ENCODE data around the gene MORF4L1. TPM values are rescaled to one million over a fixed set of nuclear protein-coding genes. Genes with fewer than 3 reads are reported as not detected.
A peak's percentile ranks its signal among the peaks of the same experiment; 100 is the strongest.

The MORF4L1 gene
- total RNA-seq, 1 donor from 2014 or later: 491 TPM

- Mint-ChIP-seq H3K4me3 (ENCODE audit: unreplicated experiment) (no peak overlapping the region), H3K9me3 (ENCODE audit: low read depth) (no peaks in the 10 kb centered on the region), H3K27me3 (ENCODE audit: low read depth) (no peaks in the 10 kb centered on the region), H3K27ac (ENCODE audit: unreplicated experiment) (no peak overlapping the region), H3K36me3 (ENCODE audit: low read depth) (peaks cover 36% of the 10 kb centered on the region), H3K4me1 (ENCODE audit: low read depth) (peaks cover 35% of the 10 kb centered on the region)
- no peak for DNase-seq (ENCODE audit: low spot score)
- TF ChIP-seq CTCF (IDR thresholded peaks at IDR 0.05): peak; percentile 56
Measured at GRCh38 chr15:78914027-78914764, 41.5 kb downstream of the MORF4L1 start.

GRCh38 chr15:78915341-78916087, 42.8 kb downstream of the MORF4L1 start:
- Mint-ChIP-seq H3K9me3 (ENCODE audit: low read depth) (no peaks in the 10 kb centered on the region), H3K4me3 (ENCODE audit: unreplicated experiment) (no peak overlapping the region), H3K27me3 (ENCODE audit: low read depth) (no peaks in the 10 kb centered on the region), H3K36me3 (ENCODE audit: low read depth) (peaks cover 28% of the 10 kb centered on the region), H3K27ac (ENCODE audit: unreplicated experiment) (peak overlapping the region; percentile 59), H3K4me1 (ENCODE audit: low read depth) (peaks cover 26% of the 10 kb centered on the region)
- no peak for DNase-seq (ENCODE audit: low spot score)
- TF ChIP-seq CTCF (IDR thresholded peaks at IDR 0.05): no peak

GRCh38 chr15:78916088-78916487, 43.4 kb downstream of the MORF4L1 start:
- Mint-ChIP-seq H3K36me3 (ENCODE audit: low read depth) (peaks cover 29% of the 10 kb centered on the region), H3K4me3 (ENCODE audit: unreplicated experiment) (no peak overlapping the region), H3K4me1 (ENCODE audit: low read depth) (peaks cover 26% of the 10 kb centered on the region), H3K27ac (ENCODE audit: unreplicated experiment) (no peak overlapping the region), H3K27me3 (ENCODE audit: low read depth) (no peaks in the 10 kb centered on the region), H3K9me3 (ENCODE audit: low read depth) (no peaks in the 10 kb centered on the region)
- TF ChIP-seq CTCF (IDR thresholded peaks at IDR 0.05): no peak
- DNase-seq (ENCODE audit: low spot score): no peak

GRCh38 chr15:78917888-78918287, 45.2 kb downstream of the MORF4L1 start:
- DNase-seq (ENCODE audit: low spot score): no peak
- Mint-ChIP-seq H3K27ac (ENCODE audit: unreplicated experiment) (no peak overlapping the region), H3K27me3 (ENCODE audit: low read depth) (no peaks in the 10 kb centered on the region), H3K4me1 (ENCODE audit: low read depth) (peaks cover 26% of the 10 kb centered on the region), H3K36me3 (ENCODE audit: low read depth) (peaks cover 33% of the 10 kb centered on the region), H3K9me3 (ENCODE audit: low read depth) (no peaks in the 10 kb centered on the region), H3K4me3 (ENCODE audit: unreplicated experiment) (no peak overlapping the region)
- no peak for TF ChIP-seq CTCF (IDR thresholded peaks at IDR 0.05)

- Mint-ChIP-seq H3K36me3 (ENCODE audit: low read depth) (peaks cover 30% of the 10 kb centered on the region), H3K27ac (ENCODE audit: unreplicated experiment) (no peak overlapping the region)
- no peak for DNase-seq (ENCODE audit: low spot score)
Measured at GRCh38 chr15:78921517-78921916, 48.8 kb downstream of the MORF4L1 start.

More at GRCh38 chr15:78921517-78921916, 48.8 kb downstream of the MORF4L1 start:
- no peaks in the 10 kb centered on the region for H3K9me3 Mint-ChIP-seq (ENCODE audit: low read depth)
- peaks cover 6% of the 10 kb centered on the region for H3K4me1 Mint-ChIP-seq (ENCODE audit: low read depth)
- TF ChIP-seq CTCF (IDR thresholded peaks at IDR 0.05): no peak
- H3K4me3 Mint-ChIP-seq (ENCODE audit: unreplicated experiment): no peak overlapping the region
- H3K27me3 Mint-ChIP-seq (ENCODE audit: low read depth): no peaks in the 10 kb centered on the region
